Smooth muscle cell of the brain vasculature (primary cell): Measurements from ENCODE around the gene TANC1.

Experiments used
- DNase-seq: peaks from one replicate; pipeline ENCODE4 v3.0.0-alpha.2; 2012; ENCODE audit warnings: low read depth, low spot score

The TANC1 gene

DNA sequence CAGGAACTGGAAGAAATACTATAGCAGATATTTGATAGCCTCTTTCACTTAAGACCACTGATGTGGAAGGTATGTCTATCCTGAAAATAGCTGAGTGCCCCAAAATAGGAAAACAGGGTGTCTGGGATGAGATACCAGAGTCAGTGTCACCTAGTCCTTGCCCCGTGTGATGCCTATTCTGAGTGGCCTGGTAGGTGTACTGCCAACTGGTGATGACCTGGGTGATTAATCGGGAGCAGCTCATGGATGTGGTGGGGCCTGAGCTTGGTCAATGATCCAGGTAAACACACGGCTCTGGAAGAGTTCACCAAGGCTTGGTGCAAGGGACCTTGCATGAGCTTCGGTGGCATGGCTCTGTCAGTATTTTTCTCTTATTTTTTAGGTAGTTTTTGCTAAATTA, 95.2 kb downstream of the TANC1 start:
- DNase-seq: no peak

DNA sequence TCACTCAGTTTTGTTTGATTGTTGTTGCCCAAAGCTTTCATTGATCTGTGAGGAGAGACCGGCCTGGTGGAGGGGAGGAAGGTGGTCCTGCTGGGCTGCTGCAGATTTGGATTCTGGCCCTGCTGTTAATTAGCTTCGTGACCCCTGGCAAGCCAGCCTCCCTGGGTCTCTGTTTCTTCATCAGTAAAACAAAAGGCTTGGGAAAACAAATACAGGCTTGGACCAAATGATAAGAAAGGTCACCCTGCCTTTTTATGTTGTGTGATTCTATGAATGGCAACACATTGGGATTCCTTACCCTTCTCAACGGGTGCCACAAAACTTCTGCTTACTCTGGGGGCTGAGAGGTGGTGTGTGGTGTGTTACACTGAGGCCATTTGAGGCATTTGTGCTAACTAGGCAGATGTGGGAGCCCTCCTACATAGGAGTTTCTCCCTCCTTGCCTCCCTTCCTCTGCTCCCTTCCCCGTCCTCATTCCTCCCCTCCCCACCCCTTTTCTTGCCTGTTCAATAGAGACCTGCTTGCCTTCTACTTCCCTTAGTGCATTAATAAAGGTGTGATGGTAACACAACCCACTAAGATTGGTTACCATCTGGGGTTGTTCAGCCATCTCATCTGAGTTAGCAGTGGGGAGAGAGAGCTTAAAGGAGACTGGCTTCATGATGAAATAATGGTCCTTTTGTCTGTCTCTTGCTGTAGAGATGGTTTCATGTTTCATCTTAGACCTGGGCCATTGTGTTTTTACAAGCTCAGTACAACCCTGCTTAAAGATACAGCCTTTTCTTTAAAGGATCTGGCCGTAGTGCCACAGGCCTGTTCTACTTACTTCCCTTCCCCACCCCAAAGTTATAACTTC, 96.2 kb downstream of the TANC1 start:
- no peak for DNase-seq

DNA sequence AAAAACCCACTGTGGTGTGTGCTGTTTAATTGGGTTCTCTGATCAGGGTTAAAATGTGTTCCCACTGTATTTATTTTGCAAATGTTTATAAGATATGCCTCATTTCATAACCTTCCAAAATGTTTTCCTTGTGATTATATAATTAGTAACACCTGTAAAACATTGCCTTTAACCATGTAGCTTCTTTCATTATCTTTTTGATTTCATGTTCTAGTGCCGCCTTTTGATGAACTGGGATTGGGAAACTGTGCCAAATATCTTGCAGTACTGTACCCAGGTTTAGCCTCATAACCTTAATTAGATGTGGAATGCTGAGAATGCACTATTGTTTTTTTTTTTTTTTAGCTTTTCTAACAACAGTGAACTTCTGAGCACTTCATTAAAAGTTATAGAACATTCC, 96.9 kb downstream of the TANC1 start:
- DNase-seq: no peak

DNA sequence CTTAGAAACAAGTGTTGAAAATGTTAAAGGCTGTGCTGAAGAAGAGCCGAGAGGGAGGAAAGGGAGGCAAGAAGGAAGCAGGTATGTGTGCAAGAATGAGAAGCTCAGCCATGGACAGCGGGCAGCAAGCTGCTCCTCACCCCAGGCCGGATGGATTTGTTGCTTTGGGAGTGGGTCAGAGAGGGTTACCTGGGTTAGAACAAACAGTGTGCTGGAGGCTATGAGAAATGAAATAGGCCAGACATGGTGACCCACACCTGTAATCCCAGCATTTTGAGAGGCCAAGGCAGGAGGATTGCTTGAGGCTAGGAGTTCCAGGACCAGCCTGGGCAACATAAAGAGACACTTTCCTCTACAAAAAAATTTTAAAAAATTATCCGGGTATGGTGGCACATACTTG, 97.5 kb downstream of the TANC1 start:
- DNase-seq: no peak

DNA sequence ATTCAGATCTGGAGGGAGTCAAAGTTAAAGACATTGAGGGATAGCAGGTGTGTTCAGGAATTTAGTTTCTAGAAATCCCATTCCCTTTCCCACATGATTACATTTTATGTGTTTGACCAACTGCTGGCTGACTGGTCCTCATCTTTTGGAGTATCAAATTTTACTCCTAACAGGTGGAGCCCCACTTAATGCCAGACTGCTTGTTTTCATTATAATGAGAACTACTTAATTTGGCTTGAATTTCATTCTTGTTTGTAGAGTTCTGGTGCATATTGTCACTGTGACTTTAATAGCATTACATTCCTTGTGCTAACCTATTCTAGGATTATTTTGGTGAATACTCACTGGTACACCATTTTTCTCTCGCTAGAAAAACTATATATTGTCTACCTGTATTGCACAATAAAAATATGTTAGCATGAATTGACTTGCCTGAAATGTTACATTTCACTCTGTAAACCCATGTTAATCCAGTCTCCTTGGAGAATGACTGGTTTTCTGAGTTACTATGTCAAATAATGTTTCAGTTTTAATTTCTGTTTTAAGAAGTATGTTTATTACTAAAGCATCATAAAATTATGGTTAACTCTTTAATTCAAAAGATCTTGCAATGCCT, 98.2 kb downstream of the TANC1 start:
- no peak for DNase-seq

DNA sequence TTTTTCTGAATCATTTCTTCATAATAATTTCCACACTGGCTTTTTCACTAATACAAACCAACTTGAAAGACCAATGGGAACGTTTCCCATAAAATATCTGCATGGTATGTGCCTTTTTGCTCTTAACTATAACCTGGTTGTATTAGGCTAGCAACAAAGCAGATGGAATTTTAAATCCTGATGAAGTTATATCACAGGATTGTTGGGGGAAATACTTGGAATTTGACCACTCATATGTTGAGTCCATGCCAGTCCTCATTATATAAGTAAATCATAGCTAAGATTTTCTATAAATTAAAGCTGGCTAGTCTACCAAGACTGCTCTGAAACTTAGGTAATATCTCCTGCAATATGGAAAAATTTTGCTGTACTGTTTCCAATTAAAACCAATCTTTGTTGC, 99.5 kb downstream of the TANC1 start:
- no peak for DNase-seq

DNA sequence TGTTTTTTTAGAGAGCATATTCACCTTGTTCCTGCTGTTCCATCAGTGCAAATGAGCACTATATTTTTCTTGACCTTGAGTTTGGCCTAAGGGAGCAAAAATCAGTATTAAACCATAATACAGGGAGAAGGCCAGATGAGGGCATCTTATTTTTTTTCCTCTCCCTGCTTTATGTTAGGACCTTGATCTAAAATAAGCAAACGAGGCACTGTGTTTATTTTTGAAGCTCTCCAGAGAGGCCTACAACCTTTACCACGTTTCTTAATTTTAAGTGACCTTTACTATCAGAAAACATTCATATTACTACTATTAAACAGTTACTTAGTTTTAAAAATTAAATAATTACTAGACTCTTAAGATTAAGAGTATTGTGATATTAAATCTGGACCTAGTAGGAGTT, 100.8 kb downstream of the TANC1 start:
- no peak for DNase-seq

DNA sequence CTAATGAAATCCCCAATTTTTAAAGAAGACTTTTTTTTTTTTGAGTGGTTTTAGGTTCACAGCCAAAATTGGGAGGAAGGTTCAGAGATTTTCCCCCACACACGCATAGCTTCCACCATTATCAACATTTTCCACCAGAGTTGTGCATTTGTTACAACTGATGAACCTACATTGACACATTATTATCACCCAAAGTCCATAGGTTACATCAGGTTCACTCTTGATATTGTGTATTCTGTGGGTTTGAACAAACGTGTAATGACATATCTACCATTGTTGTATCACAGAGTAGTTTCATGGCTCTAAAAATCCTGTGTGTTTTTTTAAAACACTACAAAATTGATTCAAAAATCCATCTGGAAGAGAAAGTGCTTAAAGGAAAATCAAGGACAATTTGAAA, 101.8 kb downstream of the TANC1 start:
- DNase-seq: no peak

DNA sequence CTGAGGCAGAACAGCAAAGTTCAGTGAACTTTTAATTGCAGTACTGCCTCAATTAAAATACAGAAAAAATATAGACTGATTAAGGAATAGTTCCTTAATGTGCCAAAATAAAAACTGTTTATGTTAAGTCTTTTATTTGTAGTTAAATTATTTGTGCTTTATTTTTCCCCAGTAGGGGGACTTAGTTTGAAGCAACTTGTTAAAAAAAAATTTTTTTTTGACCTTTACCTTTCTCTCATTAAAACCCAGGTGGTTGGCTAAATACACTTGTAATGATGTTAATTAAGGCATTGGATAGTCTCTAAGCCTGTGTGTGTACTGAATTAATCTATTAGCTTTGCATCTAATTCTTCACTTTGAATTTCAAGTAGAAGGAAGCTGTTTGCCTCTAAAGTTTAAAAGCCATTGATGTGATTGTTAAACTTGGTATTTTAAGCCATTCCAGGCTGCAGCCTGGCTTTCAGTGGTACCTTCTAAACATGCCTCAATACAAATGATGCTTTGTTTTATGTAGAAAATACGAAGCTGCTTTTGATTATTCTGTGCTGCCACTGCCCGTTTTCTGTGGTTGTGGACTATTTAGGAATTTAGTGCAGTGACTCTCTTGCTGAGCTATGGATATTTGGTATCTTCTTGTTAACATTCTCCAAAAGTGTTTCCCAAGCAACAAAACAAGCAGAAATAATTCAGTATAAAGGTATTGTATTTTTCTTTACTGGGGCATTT, 102.9 kb downstream of the TANC1 start:
- no peak for DNase-seq

DNA sequence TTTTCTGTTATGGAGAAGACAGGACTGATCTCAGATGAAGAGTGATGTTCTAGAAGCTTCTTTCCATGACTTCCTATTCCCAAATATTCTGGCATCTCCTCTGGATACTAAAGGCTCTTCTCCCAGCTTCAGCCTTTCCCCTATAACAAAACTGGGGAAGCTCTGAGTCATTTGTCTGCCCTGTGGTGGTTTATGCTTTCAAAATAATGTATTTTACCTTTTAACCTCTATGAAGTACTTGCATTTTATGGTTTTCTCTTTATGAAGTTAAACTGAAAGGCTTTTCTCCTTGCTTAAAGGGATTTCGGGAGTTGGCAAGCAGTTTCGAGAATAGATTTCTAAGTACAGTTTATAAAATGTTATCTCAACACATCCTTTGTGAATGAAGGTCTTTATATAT, 104.4 kb downstream of the TANC1 start:
- no peak for DNase-seq

DNA sequence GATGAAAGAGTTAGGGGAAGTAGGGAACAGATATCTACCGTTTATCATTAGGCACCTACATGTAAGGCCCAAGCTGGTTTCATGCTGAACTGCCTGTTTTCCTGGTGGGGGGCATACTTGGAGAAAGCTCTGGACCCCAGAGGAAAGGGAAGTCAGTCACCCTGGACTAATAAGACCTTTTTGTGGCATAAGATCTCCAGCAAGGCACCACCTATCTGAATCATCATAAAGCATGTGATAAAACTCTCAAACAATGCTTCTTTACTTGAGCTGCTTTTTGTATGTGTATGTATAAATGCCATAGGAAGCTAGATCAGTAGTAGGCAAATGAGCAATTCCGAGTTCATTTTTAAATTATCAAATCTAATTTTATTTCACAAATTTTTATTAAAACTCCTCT, 104.8 kb downstream of the TANC1 start:
- DNase-seq: no peak

DNA sequence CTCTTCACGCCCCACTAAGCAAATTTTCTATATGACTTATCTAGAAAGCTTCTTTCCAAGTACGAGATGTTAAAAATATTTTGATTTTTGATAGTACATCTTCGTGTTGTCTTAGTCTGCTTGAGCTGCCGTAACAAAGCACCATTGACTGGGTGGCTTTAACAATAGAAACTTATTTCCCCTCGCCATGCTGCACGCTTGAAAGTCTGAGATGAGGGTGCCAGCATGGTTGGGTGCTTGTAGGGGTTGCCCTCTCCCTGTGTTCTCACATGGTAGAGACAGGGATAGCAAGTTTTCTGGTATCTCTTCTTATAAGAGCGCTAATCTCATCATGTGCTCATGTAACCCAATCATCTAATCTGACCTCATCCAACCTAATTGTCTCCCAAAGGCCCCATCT, 106.2 kb downstream of the TANC1 start:
- DNase-seq: no peak

DNA sequence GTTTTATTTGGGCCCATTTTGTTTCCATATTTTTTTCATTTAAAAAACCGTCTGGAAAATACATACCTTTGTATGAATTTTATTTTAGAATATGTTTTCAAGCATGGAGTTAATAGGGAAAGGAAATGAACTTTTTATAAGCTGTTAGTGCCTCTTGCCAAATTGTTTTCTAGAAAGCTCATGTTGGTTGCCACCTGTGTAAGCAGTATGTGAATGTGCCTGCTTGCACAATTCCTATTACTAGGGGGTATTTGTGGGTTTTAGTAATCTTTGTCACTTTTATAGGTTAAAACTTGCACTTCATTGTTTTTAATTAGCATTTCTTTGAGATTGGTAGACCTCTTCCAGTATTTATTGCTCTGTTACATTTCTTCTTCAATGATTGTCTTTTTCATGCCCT, 107.3 kb downstream of the TANC1 start:
- DNase-seq: no peak

DNA sequence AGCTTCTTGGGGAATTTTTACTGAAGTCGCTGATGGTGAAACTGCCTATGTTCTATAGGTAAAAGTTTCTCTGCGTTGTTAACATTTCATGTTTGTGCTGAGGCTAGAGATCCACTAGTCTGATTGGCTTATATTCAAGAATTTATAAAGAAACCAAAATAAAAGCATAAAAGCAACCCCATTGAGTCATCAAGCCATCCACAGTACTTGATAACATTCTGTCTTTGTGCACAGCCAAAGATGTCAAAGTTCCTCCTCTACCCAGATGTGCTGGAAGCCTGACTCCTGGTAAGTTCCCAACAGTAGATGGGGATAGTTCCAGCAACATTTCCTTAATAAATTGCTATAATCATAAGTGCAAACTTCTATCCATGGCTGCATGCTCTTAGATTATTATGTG, 107.8 kb downstream of the TANC1 start:
- DNase-seq: no peak

DNA sequence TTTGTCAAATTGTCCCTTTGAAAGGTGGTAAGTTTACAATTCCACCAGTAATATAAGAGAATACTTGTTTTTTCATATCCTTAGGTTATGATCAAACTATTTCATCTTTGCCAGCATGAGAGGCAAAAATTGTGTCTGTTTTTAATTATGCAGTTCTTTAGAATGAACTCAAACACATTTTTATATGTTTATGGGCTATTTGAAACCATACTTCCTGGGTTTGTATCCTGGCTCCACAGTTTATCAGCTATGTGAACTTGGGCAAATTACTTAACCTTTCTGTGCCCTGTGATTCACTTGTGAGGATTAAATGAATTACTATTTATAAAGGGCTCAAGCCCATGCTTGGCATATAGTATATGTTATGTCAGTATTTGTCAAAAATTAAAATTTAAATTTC, 109.4 kb downstream of the TANC1 start:
- DNase-seq: no peak

DNA sequence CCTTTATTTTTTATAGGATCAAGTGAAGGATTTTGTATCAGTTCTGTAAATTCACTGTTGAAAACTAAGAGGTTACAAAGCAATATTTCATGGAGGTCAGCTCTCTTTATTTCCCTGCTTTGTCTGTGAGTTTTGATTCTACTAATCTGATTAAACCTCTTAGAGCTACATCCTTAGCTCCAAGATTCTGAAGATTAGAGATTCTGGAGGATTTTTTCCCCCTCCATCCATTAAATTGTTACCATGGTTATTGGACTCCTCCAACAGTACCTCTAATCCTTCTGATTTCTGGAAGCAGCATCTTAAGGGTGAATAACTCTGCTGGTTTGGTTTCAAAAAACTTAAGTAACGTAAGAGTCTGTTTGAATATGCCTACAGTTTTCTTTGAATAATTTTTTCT, 110.0 kb downstream of the TANC1 start:
- DNase-seq: no peak

DNA sequence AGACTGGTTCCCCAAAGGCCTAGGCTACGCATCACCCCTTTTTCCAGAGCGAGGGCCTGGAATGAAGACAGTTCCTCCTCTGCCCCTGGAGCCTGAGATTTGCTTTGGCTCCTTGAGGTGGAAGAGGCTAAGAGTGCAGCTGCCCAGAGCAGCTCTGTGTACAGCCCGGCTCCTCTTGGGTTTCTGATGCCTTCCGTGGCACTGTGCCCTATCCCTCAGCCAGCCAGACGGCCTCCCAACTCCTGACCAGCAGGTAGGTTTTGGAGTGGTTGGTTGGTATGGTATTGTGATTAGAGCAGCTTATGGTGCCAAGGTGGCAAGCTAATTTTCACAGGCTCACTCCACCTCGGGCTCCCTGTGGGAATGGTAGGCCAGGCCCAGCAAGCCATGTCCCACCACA, 112.2 kb downstream of the TANC1 start:
- no peak for DNase-seq

DNA sequence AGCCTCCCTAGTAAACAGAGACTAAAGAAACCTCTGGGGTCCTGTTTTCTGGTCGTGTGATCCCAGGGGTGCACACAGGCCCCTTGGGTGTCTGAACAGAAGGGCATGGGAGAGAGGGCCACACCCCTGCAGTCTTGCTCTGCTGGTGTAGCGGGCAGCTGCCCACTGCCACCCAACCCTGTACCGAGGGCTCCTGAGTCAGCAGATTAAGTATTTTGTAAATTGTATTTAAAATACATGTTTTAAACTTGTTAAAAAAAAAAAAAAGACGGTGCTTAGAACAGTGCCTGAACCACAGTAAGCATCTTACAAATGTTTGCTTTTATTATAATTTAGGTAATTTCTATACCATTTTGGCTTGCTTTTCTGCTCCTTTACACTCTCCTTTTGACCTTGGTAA, 113.7 kb downstream of the TANC1 start:
- DNase-seq: no peak

DNA sequence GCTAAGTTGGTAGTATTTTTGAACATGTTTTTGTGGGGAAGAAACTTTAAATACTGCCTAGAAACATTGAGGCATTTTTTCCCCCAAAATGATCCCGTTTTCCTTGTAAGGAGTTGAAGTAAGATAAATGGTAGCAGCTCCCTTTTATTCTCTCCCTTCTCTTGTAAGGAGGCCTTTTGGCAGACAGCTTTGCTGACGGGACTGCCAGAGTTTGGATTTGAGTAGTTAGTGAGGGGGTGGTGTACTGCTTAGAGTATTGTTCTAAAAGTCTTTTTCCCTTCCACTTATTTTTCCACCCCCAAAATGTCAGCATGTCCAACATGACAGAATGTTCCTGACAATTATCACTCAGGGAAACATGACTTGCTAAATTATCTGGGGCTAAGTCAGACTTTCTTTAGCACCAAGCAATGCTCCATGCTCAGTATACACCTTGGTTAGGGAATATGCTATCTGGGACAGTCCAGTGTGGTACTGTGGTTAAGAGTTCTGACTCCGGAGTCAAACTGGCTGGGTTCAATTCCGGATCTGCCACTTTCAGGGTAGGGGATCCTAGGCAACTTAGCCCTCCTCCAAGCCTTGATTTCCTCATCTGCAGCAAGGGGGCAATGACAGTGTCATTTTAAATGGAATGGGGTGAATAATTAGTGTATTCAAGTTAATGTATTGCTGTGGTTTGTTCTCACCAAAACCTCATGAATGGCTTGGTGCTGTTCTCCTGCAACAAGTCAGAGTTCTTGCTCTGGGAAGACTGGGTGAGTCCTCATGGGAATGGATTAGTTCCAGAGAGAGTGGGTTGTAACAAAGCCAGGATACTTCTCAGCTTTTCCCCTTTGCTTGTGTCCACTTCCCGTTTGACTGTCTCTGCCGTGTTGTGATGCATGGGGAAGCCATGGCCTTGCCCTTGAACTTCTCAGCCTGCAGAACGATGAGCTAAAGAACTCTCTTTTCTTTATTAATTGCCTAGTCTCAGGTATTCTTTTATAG, 116.2 kb downstream of the TANC1 start:
- DNase-seq: no peak

DNA sequence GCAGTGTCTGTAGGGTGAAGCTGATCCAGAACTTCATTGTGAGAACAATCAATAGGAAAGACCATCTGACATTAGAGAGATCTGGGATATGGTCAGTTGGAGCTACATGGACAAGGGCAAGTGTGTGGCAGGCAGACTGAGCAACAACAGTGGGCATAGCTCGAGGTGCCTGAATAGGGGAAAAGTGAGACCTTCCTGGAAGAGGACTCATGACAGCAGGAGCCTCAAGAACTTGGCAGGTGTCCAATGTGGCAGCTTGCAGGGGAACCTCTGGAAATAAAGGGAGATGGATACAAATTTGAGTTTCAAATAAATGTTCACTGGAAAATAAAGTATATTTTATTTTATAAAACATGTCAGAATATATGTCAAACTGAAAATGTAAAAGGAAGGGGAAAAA, 117.9 kb downstream of the TANC1 start:
- no peak for DNase-seq

DNA sequence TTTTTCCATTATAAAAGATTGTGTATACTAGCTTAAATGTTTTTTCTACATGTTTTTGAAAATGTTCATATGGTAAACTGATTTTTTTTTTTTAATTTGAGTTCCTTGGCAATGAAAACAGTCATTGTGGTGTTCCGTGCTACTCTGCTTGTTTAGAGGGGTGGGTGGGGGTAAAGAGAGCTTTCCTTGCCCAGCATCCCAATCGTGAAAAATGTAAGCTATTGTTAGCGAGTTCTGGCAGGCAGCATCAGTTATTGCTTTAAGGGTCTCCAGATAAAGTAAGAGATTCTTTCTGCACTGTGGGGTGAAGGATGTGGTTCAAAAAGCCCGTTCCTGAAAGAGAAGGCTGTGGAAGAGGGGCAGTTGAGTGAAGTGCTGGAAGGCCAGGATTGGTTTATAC, 118.4 kb downstream of the TANC1 start:
- DNase-seq: no peak

DNA sequence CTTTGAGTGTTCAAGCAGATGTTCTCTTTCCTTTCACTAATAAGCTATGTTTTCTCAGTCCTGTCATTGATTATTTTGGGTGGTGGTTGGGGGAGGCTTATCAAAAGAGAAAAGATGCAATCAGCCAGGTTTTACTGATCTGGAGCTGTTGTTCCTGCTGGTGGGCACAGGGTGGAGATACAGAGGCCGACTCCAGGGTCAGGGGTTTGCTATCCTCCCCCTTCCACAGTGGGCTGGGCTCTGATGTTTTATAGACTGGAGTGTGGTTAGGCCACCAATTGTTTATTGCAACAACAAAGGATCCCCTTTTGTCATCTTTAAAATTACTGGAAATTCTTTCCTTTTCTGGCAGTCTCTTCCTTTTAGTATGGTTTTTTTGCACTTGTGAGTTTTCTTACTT, 120.5 kb downstream of the TANC1 start:
- no peak for DNase-seq
